DMS 273 (cell line): ENCODE measurements around the gene PTCD2.

Experiments
- DNase-seq: peaks from one replicate; lab custom pipeline; 2025; ENCODE audit not compliant: unreplicated experiment; lab: John Stamatoyannopoulos, UW

Gene PTCD2

GRCh38 chr5:72337159-72337558 is 17.0 kb downstream of the PTCD2 start:
- DNase-seq = no peak

DNA sequence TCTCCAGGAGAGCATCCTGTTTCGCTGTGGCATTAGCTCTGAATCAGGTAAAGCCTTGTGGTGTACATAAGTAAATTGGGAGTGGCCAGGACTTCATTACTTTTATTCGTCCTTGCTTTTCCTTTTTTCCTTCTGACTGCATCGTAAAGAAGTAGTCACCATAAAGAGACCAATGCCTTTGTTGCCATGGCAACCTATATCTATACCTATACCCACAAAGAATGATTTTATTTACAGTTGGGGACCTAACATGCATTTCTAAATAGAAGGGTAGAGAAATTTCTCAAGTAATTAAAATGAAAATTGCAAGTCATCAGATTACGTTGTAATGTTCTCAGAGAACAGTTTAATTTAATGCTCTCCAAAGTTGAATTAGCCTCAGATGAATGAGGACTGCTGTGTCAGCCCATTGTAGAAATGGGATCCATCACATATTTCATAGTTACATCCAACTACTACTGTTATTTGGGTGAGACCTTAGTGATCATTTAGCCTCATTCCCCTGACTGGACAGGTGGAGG is 18.6 kb downstream of the PTCD2 start:
- no peak for DNase-seq

DNA sequence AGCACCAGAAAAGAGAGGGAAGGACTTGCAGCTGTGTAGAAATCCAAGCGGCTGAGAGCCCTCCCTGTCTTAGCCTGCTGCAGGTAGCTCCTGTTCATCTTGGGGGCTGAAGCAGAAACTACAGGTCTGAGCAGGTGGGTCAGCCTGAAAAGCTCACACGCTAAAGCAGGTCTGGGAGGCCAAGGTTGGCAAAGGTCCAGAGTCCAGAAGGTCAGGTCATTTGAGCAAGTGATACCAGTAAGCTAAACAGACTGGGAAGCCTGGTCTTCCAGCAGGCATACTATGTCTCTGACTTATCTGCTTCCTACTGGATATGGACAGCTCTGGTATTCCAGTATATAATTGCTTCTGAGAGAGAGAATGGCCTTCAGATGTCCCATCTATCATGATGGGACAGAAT is 26.2 kb downstream of the PTCD2 start:
- peak; percentile 12 for DNase-seq

GRCh38 chr5:72347801-72348308 is 27.7 kb downstream of the PTCD2 start:
- DNase-seq = no peak

DNA sequence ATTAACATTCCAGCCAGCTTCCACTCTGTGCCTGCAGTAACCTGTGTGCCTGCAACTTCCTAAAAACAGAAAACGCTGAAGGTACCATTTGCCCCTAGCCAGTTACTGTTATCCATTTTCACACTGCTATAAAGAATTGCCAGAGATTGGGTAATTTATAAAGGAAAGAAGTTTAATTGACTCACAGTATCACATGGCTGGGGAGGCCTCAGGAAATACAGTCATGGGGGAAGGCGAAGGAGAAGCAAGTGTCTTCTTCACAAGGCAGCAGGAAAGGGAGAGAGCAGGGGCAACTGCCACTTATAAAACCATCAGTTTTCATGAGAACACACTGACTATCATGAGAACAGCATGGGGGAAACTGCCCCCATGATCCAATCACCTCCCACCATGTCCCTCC is 31.2 kb downstream of the PTCD2 start:
- DNase-seq = no peak

DNA sequence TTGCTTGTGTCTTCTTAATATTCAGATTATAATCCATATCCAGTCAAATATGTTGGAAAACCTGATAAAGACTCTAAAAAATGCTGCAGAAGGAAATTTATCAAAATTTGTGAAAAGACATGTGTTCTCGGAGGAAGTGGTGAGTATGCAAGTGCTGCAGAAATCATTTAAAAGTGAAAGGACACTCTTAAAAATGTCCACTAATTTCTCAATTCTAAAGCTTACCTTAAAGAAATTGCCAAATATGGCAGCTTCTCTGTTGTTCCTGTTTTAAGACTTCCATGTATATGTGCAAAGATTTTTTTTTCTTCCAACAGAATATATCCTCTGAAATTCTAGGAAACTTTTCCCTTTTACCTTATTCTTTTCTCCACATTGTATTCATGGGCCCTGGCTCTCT is 32.4 kb downstream of the PTCD2 start:
- no peak for DNase-seq

DNA sequence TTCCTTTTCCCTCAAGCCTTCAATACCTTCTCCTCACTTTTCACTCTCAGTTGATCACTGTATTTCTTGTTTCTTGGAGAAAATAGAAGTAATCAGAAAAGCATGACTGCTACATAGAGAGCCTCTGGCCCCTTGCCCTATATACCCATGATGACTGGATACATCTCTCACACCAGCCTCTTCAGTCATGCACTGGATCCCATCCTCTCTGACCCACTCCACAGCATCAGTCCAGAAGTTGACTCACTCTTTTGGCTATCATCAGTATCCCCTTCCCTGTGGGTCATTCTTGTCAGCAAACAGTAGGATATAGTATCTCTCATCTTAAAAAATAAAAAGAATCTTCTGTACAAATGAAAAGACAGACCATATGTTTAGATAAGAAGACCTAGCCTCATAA is 32.9 kb downstream of the PTCD2 start:
- no peak for DNase-seq

GRCh38 chr5:72355706-72356299 is 35.6 kb downstream of the PTCD2 start:
- DNase-seq = peak; percentile 63

GRCh38 chr5:72356361-72356760 is 36.2 kb downstream of the PTCD2 start:
- DNase-seq = no peak

GRCh38 chr5:72358925-72359324 is 38.8 kb downstream of the PTCD2 start:
- DNase-seq = no peak

DNA sequence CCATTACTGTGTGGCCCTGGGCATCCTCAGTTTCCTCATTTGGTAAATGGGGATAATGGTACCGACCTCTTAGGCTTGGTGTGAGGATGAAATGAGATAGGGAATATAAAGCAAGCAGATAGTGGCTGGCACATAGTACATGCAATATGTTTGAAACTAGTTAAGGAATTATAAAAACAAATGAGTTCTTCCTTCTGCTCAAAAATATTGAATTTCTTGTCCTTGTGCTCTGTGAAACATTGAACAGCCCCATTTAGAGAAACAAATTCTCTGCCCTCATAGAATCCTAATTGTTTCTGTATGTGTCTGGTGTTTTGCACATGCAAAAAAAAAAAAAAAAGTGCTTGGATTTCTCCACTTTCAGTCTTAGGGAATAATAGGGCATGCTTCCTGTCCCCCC is 39.7 kb downstream of the PTCD2 start:
- DNase-seq = no peak

- DNase-seq = peak; percentile 10
Observed at GRCh38 chr5:72363166-72363802, 43.1 kb downstream of the PTCD2 start.

DNA sequence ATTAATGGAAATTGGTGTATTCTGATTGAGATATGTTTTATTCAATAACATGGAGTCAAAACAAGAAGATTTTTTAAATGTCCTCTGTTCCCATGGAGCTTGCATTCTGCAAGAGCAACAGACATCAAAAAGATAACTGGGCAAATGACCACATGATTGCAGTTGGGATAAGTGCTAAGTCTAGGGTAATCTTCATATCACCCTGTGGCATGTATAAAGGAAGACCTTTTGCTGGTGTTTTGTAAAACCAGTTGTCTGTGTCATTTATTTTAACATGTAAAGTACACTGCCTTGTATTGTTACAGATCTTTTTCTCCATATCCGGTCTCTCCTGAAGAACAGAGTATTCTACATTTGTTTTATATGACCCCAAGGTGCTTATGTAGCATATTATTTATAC is 44.0 kb downstream of the PTCD2 start:
- DNase-seq = no peak

- DNase-seq = no peak
Observed at GRCh38 chr5:72364951-72365350, 44.8 kb downstream of the PTCD2 start.

DNA sequence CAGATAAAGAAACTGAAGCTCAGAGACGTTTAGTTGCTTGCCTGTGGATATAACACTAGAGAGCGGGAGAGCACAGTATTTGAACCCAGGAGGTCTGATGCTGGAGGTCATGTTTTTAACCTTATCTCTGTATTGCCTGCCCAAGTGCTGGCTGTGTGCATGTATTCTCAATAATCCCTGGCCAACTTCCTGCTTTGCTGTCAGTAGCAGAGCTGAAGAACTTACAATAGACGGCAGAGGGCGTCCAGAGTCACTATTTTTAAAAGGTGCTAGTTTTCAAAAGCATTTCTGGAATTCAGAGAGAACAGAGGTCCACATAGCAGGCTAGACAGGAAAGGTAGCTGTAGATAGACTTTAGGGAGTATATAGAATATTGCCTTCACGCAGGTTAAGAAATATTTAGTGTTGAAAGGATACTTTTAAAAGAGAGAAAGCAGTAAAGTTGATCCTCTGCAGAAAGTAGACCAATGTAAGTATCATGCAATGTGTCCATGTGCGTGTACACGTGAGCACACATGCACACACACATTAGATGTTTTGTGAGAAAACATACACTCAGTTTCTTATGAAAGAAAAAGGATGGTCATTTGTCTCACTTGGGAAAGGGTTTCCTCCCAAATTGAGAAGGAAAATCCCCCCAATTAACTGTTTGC is 46.3 kb downstream of the PTCD2 start:
- DNase-seq = peak; percentile 80

GRCh38 chr5:72368271-72368670 is 48.1 kb downstream of the PTCD2 start:
- DNase-seq = no peak

- no peak for DNase-seq
Observed at GRCh38 chr5:72369301-72369700, 49.1 kb downstream of the PTCD2 start.

GRCh38 chr5:72369711-72370110 is 49.5 kb downstream of the PTCD2 start:
- no peak for DNase-seq

DNA sequence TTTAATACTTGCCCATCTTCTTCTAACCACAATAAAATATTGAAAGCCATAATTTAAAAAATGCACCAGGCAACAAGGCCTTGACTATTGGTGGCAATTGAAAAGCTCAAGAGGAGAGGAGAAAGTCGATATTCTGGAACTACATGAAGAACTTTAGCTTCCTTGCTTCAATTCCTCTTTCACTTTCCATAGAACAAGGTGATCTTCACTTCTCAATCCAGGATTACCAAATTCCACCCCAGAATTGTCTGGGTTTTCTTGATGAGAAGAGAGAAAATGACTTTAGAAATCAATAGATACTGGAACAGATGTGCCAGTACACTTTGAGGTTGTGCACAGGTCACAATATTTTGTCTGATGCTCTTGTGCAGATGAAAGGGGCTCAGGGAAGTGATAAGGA is 52.2 kb downstream of the PTCD2 start:
- no peak for DNase-seq

DNA sequence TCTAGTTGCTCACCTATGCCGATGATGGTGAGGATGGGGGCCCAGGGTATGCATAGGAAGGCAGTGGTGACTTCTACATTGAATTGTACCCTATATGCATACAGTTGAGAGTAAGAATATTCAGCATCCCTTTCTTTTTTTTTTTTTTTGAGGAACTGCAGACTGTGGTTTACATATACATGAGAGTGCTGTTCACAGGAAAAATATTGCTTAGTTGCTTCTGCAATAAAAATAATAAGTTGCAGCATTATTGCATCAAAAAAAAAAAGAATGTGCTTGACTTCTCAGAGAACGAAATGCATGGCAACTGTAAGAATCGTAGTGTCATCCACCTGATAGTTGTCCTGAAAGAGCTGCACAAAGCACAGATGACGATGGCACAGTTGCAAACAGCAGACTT is 52.8 kb downstream of the PTCD2 start:
- no peak for DNase-seq

GRCh38 chr5:72374844-72375243 is 54.7 kb downstream of the PTCD2 start:
- no peak for DNase-seq

DNA sequence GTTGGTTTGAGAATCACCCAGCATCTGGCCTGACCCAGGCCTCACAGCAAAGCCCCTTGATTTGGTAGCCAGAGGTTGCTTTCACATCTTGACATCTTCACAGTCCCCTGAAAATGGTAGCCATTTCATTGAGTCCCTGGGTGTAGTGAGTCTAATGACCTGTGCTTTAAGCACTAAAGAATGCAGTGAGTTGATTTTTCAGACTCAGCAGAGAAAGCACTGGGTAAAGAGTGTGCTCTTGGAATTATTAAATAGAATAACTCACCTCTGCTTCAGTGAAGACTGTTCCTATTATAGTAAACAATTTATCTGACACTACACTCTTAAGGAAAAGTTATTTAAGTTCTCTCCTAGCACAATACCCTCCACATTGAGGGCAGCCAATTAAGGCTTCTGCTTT is 56.2 kb downstream of the PTCD2 start:
- DNase-seq = no peak
